NB4 (cell line): ENCODE measurements around the gene MEF2B.
"Not testable (repeated sequence)": the region's sequence is repeated elsewhere in the genome, so short reads cannot be mapped to it uniquely, and the experiment has no call there.

ENCODE experiments used
- DNase-seq: peaks from one replicate; pipeline ENCODE4 v3.0.0; 2010; ENCODE audit warnings: low read depth
- H3K4me3 ChIP-seq: one replicate; pipeline ENCODE4 v1.5.1; 2011; ENCODE audit warnings: mild to moderate bottlenecking, low read depth, low read length, moderate library complexity
- MYC ChIP-seq: IDR thresholded peaks from 2 replicates; pipeline ENCODE4 v1.6.1; 2011; ENCODE audit warnings: low read depth, low read length
- POLR2A ChIP-seq: IDR thresholded peaks from 2 replicates; pipeline ENCODE4 v1.6.1; 2011; ENCODE audit warnings: mild to moderate bottlenecking; ENCODE audit not compliant: insufficient read length; ENCODE audit errors: extremely low read depth
- TF ChIP-seq, protein P1 (sequence below): IDR thresholded peaks from 2 replicates; pipeline ENCODE4 v1.6.1; 2011; ENCODE audit warnings: low read depth, low read length
- TF ChIP-seq, protein P2 (sequence below): IDR thresholded peaks from one replicate; pipeline ENCODE4 v1.5.1; 2012; ENCODE audit warnings: low read depth, low read length

MEF2B gene

DNA sequence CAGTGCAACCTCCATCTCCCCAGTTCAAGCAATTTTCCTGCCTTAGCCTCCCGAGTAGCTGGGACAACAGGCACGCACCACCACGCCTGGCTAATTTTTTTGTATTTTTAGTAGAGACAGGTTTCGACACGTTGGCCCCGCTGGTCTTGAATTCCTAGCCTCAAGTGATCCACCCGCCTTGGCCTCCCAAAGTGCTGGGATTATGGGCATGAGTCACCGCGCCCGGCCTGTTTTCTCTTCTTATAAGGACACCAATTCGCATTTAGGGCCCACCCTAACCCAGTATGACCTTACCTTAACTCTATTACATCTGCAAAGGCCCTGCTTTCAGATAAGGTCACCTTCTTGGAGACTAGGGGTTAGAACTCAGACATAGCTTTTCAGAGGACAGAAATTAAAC, 66.9 kb downstream of the MEF2B start:
- no peak for DNase-seq
- TF ChIP-seq POLR2A = no peak
- TF ChIP-seq, protein P1, sequence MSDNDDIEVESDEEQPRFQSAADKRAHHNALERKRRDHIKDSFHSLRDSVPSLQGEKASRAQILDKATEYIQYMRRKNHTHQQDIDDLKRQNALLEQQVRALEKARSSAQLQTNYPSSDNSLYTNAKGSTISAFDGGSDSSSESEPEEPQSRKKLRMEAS = no peak
- TF ChIP-seq, protein P2, sequence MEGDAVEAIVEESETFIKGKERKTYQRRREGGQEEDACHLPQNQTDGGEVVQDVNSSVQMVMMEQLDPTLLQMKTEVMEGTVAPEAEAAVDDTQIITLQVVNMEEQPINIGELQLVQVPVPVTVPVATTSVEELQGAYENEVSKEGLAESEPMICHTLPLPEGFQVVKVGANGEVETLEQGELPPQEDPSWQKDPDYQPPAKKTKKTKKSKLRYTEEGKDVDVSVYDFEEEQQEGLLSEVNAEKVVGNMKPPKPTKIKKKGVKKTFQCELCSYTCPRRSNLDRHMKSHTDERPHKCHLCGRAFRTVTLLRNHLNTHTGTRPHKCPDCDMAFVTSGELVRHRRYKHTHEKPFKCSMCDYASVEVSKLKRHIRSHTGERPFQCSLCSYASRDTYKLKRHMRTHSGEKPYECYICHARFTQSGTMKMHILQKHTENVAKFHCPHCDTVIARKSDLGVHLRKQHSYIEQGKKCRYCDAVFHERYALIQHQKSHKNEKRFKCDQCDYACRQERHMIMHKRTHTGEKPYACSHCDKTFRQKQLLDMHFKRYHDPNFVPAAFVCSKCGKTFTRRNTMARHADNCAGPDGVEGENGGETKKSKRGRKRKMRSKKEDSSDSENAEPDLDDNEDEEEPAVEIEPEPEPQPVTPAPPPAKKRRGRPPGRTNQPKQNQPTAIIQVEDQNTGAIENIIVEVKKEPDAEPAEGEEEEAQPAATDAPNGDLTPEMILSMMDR = no peak
- TF ChIP-seq MYC = no peak

DNA sequence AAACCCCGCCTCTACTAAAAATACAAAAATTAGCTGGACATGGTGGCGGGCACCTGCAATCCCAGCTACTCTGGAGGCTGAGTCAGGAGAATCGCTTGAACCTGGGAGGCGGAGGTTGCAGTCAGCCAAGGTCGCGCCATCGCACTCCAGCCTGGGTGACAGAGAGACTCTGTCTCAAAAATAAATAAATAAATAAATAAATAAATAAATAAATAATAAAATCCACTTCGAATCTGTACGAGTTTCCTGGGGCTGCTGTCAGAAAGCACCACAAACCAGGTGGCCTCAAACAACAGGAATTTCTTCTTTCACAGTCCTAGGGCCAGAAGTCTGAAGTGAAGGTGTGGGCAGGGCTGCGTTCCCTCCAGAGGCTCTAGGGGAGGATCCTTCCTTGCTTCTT, 67.5 kb downstream of the MEF2B start:
- not testable (repeated sequence) for H3K4me3 ChIP-seq, DNase-seq

More for the DNA sequence above, 66.9 kb downstream of the MEF2B start:
- no peak overlapping the region for H3K4me3 ChIP-seq

DNA sequence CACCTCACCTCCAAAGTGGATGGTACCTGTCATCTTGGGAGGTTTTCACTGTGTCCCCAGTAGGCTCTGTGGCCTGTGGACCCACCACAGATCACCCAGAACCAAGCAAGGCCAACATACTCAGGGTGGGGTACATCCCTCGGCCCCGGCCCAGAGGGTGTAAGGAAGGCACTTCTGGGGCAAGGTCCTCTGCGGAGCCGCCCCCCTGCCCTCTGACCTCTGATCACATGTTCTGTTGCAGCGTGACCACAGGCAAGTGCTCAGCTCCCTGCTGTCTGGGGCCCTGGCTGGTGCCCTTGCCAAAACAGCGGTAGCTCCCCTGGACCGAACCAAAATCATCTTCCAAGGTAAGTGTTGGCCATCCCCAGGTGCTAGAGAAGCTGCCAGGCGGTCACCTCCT, 68.5 kb downstream of the MEF2B start:
- no peak for DNase-seq
- no peak overlapping the region for H3K4me3 ChIP-seq
- TF ChIP-seq, protein P2 = no peak
- TF ChIP-seq POLR2A (no peak), MYC (no peak)
- TF ChIP-seq, protein P1 = no peak

DNA sequence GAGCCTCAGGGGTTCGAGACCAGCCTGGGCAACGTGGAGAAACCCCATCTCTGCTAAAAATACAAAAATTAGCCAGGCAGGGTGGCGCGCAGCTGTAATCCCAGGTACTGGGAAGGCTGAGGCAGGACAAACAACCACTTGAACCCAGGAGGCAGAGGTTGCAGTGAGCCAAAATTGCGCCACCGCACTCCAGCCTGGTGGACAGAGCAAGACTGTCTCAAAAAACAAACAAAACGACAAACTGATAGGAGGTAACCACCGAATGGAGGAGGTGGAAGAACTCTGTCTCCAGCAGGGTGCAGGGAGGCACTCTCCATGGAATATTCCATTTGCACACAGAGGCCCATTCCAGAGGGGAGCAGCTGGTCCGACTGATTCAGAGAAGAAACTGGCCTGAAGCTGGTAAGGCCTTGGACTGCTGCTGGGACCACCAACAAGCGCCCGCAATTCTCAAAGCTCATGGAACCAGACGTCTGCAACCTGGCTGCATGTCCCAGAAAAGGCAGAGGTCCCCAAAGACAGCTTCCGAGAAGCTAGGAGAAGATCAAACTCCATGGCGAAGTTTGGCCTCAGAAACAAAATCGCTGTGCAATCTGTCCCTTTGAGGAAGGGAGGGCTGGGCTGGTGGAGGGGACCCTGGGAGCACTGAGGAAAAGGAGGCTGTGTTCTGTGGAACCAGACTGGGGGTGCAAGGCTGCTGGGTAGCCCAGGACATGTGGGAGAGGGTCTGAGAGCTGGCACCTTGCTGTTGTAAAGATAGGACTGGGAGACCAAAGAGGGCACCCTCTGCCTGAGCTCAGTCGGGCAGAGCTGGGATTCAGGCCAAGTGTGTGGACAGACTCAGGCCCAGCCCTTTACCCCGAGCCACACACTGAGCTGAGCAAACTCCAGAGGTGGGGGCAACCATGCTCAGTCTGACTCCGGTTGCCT, 71.1 kb downstream of the MEF2B start:
- no peak for DNase-seq
- TF ChIP-seq, protein P1 = no peak
- TF ChIP-seq MYC (no peak), POLR2A (no peak)
- TF ChIP-seq, protein P2 = no peak
- H3K4me3 ChIP-seq = no peak overlapping the region

DNA sequence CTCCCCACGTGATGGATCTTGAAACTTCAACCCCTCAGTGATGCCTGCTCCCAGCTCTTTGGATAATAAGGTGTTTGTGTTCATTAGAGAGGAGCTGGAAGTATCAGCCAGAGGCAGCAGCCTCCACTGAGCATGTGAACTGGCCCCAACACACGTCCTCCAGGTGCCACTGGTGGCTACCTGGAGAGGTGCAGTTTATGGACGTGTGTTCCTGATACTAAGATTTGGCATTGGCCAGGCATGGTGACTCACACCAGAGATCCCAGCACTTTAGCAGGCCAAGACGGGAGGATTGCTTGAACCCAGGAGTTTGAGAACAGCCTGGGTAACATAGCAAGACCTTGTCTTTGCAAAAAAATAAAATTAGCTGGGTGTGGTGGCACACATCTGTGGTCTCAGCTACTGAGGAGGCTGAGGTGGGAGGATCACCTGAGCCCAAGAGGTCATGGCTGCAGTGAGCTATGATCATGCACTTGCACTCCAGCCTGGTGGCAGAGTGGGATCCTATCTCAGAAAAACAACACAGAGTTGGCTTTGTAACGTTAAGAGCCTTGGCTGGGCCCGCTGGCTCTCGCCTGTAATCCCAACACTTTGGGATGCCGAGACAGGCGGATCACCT, 71.9 kb downstream of the MEF2B start:
- no peak for DNase-seq
- TF ChIP-seq MYC (no peak), POLR2A (no peak)
- TF ChIP-seq, protein P2 = no peak
- TF ChIP-seq, protein P1 = no peak
- H3K4me3 ChIP-seq = no peak overlapping the region
